Measurements from ENCODE around the gene SWAP70. TPM values are rescaled to one million over a fixed set of nuclear protein-coding genes. Genes with fewer than 3 reads are reported as not detected.

The SWAP70 gene
- total and polyA plus RNA-seq, 2 of the 13 experiments (the other 11 are each of a cell fraction or from before 2014, with no cell fraction given), result 4.6 to 8.7 TPM

DNA sequence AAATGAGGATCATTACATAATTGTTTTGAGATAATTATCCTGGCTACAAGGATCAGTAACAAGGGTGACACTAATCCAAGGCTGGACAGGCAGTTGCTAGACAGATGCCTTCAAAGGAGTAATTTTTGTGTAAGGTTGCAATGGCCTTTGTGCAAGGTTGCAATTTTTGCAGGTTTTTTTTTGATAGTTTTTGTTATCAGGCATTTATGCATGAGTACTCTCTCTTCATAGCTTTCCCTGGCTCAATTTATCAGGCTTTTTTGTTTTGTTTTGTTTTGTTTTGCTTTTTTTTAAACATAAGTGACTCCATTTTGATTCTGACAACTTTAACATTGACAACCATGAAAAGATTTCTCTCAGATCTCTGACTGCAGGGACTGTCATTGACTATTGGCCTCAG is 110.2 kb downstream of the SWAP70 start:
- H3K79me2 ChIP-seq (ENCODE audit: insufficient read depth, low read length), result no peaks in the 10 kb centered on the region
- BruUV-seq (replicated peaks), result no TSS peak
- H3K36me3 ChIP-seq (replicated peaks in 1 of 2; ENCODE audit: control insufficient read depth in 1 of 2, insufficient read depth in 2 of 2, low read length in 2 of 2), result peaks cover 0 to 2% of the 10 kb centered on the region in 2 experiments; a peak in 3 of 5 replicates
- DNase-seq (ENCODE audit: low spot score) (no peak), ATAC-seq (no peak), FAIRE-seq (no peak)
- H3K9ac ChIP-seq (ENCODE audit: insufficient read depth, low read depth, low read length), result no peak overlapping the region
- H3K9me3 ChIP-seq (ENCODE audit: low read length), result no peaks in the 10 kb centered on the region
- ChIA-PET POLR2A (no interaction called here), CTCF (ENCODE audit: low intra/inter-chr PET ratio, low total read pairs) (no interaction called here)
- no peaks in the 10 kb centered on the region for H4K20me1 ChIP-seq (ENCODE audit: insufficient read depth, low read length)
- no peak overlapping the region for H3K4me3 ChIP-seq (replicated peaks in 1 of 3; ENCODE audit: insufficient read depth in 1 of 3, low read depth in 2 of 3, low read length in 3 of 3)
- H3K4me2 ChIP-seq (ENCODE audit: low read depth, low read length), result no peak overlapping the region
- intact Hi-C loops (cut with micrococcal nuclease; ENCODE audit: unreplicated experiment) (no loop called here), in situ Hi-C loops (cut with HindIII; ENCODE audit: extremely low pct_ligation_motif_present, low pct_unique_long_range_greater_than_20kb) (no loop called here)
- TF ChIP-seq HDAC2 (CRISPR knock-in tag; IDR thresholded peaks at IDR 0.05), result no peak
- TF ChIP-seq MAFF (IDR thresholded peaks at IDR 0.05; ENCODE audit: low read depth, low read length), result peak; percentile 74
- TF ChIP-seq MAFK (conservative IDR thresholded peaks at IDR 0.05 in 1 of 2, IDR thresholded peaks at IDR 0.05 in 1 of 2; ENCODE audit: low read length in 2 of 2), result peak; percentile 46 to 76; a peak in 3 of 4 replicates
- H2AFZ ChIP-seq (ENCODE audit: low read length), result no peak overlapping the region
- no peaks in the 10 kb centered on the region for H3K4me1 ChIP-seq (ENCODE audit: insufficient read depth, low read length)
- H3K27me3 ChIP-seq (ENCODE audit: control insufficient read depth in 1 of 2, insufficient read depth in 2 of 2, low read length in 2 of 2), result no peaks in the 10 kb centered on the region
- no peak overlapping the region for H3K27ac ChIP-seq (ENCODE audit: extremely low read length, insufficient read depth, low read length)

DNA sequence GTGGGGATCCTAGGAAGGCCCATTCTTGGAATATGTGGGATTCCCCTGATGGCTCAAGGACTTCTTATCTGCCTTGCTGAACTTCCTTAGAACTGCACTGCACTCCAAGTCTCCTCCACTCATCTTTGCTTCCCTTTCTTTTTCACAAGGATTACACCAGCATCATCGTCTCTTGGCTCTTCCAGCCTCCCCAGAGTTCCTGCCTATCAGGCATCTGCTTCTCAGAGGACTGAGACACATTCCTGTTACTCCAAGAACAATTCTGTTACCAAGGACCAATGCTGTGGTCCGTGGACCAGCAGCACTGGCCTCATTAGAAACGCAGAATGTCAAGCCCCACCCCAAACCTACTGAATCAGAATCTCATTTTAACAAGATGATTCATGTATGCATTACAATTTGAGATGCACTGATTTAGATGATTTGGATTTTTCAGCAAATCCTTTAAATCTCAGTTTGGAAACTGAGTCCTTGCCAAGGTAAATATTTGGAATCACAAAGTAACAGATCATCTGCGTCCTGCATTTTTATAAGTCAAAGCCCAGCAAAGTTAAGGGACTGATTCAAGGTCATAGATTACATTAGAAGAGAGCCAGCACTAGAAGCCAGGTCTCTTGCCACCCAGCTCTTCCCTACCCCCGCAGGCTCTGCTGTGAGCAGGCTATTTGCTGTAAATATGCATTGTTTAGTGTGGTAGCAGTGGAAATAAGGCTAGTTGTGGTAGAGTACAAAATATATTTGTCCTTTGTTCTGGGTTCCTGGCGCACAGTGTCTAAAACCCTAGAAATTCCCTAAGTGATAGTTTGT is 110.9 kb downstream of the SWAP70 start:
- POLR2A ChIA-PET, result interaction anchor here (1.1 kb wide), 1 partner anchor 10 kb away, joined by 3 read pairs; no protein-coding TSS in a partner anchor

More for the DNA sequence above, 110.9 kb downstream of the SWAP70 start:
- no peaks in the 10 kb centered on the region for H3K4me1 ChIP-seq (ENCODE audit: insufficient read depth, low read length)
- H4K20me1 ChIP-seq (ENCODE audit: insufficient read depth, low read length), result no peaks in the 10 kb centered on the region
- BruUV-seq (replicated peaks), result no TSS peak
- H3K4me2 ChIP-seq (ENCODE audit: low read depth, low read length), result no peak overlapping the region
- in situ Hi-C loops (cut with HindIII; ENCODE audit: extremely low pct_ligation_motif_present, low pct_unique_long_range_greater_than_20kb) (no loop called here), intact Hi-C loops (cut with micrococcal nuclease; ENCODE audit: unreplicated experiment) (no loop called here)
- TF ChIP-seq SAP130 (CRISPR knock-in tag; IDR thresholded peaks at IDR 0.05; ENCODE audit: low read depth) (no peak), GFI1 (CRISPR knock-in tag; IDR thresholded peaks at IDR 0.05; ENCODE audit: borderline replicate concordance) (0 out of 2 replicates have a peak, but pooled peaks have one; percentile 31), ZNF446 (CRISPR knock-in tag; IDR thresholded peaks at IDR 0.05) (no peak)
- no peak overlapping the region for H3K4me3 ChIP-seq (replicated peaks in 1 of 3; ENCODE audit: insufficient read depth in 1 of 3, low read depth in 2 of 3, low read length in 3 of 3)
- CTCF ChIA-PET (ENCODE audit: low intra/inter-chr PET ratio, low total read pairs), result no interaction called here
- 63% methylated on average over 6 of the region's 6 CpGs for WGBS (ENCODE audit: low lambda C conversion rate)
- no peaks in the 10 kb centered on the region for H3K27me3 ChIP-seq (ENCODE audit: control insufficient read depth in 1 of 2, insufficient read depth in 2 of 2, low read length in 2 of 2)
- H3K36me3 ChIP-seq (replicated peaks in 1 of 2; ENCODE audit: control insufficient read depth in 1 of 2, insufficient read depth in 2 of 2, low read length in 2 of 2), result peaks cover 2 to 4% of the 10 kb centered on the region in 2 experiments; a peak in 3 of 5 replicates
- no peak for ATAC-seq
- H3K9ac ChIP-seq (ENCODE audit: insufficient read depth, low read depth, low read length), result no peak overlapping the region
- DNase-seq (ENCODE audit: low spot score), result no peak
- FAIRE-seq, result no peak
- no peaks in the 10 kb centered on the region for H3K79me2 ChIP-seq (ENCODE audit: insufficient read depth, low read length)
- H3K27ac ChIP-seq (ENCODE audit: extremely low read length, insufficient read depth, low read length), result no peak overlapping the region
- H2AFZ ChIP-seq (ENCODE audit: low read length), result no peak overlapping the region
- H3K9me3 ChIP-seq (ENCODE audit: low read length), result no peaks in the 10 kb centered on the region
